EH (cell line): Measurements from ENCODE around the gene TTLL6.
"Not testable (repeated sequence)": the region's sequence is repeated elsewhere in the genome, so short reads cannot be mapped to it uniquely, and the experiment has no call there.

Experiments used
- DNase-seq: peaks from one replicate; pipeline ENCODE4 v3.0.0-alpha.2; 2015; ENCODE audit warnings: low read depth

The TTLL6 gene

GRCh38 chr17:48815311-48815710 is 1.7 kb downstream of the TTLL6 start:
- no peak for DNase-seq

- DNase-seq = peak; percentile 59
Measured at GRCh38 chr17:48814504-48814903, 2.5 kb downstream of the TTLL6 start.

- DNase-seq = no peak
Measured at GRCh38 chr17:48812001-48812400, 5.0 kb downstream of the TTLL6 start.

GRCh38 chr17:48809182-48809581 is 7.8 kb downstream of the TTLL6 start:
- no peak for DNase-seq

- DNase-seq = peak; percentile 61
Measured at GRCh38 chr17:48804936-48805411, 12.1 kb downstream of the TTLL6 start.

GRCh38 chr17:48800626-48801217 is 16.3 kb downstream of the TTLL6 start:
- DNase-seq = no peak

GRCh38 chr17:48799069-48799723 is 17.8 kb downstream of the TTLL6 start:
- DNase-seq = no peak

GRCh38 chr17:48796163-48796522 is 20.9 kb downstream of the TTLL6 start:
- not testable (repeated sequence) for DNase-seq

GRCh38 chr17:48795444-48796162 is 21.4 kb downstream of the TTLL6 start:
- peak; percentile 88 for DNase-seq

- no peak for DNase-seq
Measured at GRCh38 chr17:48792033-48792798, 24.8 kb downstream of the TTLL6 start.

GRCh38 chr17:48791128-48792032 is 25.6 kb downstream of the TTLL6 start:
- DNase-seq = peak; percentile 85

- DNase-seq = no peak
Measured at GRCh38 chr17:48790607-48791127, 26.4 kb downstream of the TTLL6 start.

GRCh38 chr17:48787828-48788227 is 29.2 kb downstream of the TTLL6 start:
- no peak for DNase-seq

GRCh38 chr17:48779421-48779820 is 37.6 kb downstream of the TTLL6 start:
- no peak for DNase-seq

- no peak for DNase-seq
Measured at GRCh38 chr17:48776602-48777001, 40.4 kb downstream of the TTLL6 start.

GRCh38 chr17:48773245-48773644 is 43.8 kb downstream of the TTLL6 start:
- no peak for DNase-seq

GRCh38 chr17:48770954-48771353 is 46.1 kb downstream of the TTLL6 start:
- DNase-seq = no peak

GRCh38 chr17:48769009-48769675 is 47.9 kb downstream of the TTLL6 start:
- DNase-seq = no peak

GRCh38 chr17:48767263-48767774 is 49.7 kb downstream of the TTLL6 start:
- no peak for DNase-seq

- no peak for DNase-seq
Measured at GRCh38 chr17:48761114-48761513, 55.9 kb downstream of the TTLL6 start.
